Muscle layer of colon (tissue), 2 donors: Measurements from ENCODE around the gene CACNA1G.

ENCODE experiments used
- H3K27ac ChIP-seq: one replicate; pipeline ENCODE4 v1.7.0; 2013; ENCODE audit warnings: low read depth, mild to moderate bottlenecking, low read length, moderate library complexity
- H3K27me3 ChIP-seq, 2 donors: one replicate each; pipeline ENCODE4 v1.7.0; 2013; ENCODE audit warnings: low read length in 2 of 2, mild to moderate bottlenecking in 2 of 2; ENCODE audit not compliant: insufficient read depth in 2 of 2, control insufficient read depth in 1 of 2
- H3K36me3 ChIP-seq: one replicate; pipeline ENCODE4 v1.7.0; 2013; ENCODE audit warnings: mild to moderate bottlenecking, low read length; ENCODE audit not compliant: insufficient read depth
- H3K4me1 ChIP-seq: one replicate; pipeline ENCODE4 v1.7.0; 2013; ENCODE audit warnings: mild to moderate bottlenecking, low read length; ENCODE audit not compliant: insufficient read depth
- H3K4me3 ChIP-seq, 2 donors: one replicate each; pipeline ENCODE4 v1.7.0; 2013; ENCODE audit warnings: low read length in 2 of 2, low read depth in 1 of 2, mild to moderate bottlenecking in 1 of 2, moderate library complexity in 1 of 2
- H3K9ac ChIP-seq: one replicate; pipeline ENCODE4 v1.7.0; 2013; ENCODE audit warnings: low read length
- H3K9me3 ChIP-seq: one replicate; pipeline ENCODE4 v1.7.0; 2013; ENCODE audit warnings: mild to moderate bottlenecking, low read length
- donor health status: abdominal sarcoma.
- donor health status: Adenocarcinoma of cecum.

CACNA1G gene

DNA sequence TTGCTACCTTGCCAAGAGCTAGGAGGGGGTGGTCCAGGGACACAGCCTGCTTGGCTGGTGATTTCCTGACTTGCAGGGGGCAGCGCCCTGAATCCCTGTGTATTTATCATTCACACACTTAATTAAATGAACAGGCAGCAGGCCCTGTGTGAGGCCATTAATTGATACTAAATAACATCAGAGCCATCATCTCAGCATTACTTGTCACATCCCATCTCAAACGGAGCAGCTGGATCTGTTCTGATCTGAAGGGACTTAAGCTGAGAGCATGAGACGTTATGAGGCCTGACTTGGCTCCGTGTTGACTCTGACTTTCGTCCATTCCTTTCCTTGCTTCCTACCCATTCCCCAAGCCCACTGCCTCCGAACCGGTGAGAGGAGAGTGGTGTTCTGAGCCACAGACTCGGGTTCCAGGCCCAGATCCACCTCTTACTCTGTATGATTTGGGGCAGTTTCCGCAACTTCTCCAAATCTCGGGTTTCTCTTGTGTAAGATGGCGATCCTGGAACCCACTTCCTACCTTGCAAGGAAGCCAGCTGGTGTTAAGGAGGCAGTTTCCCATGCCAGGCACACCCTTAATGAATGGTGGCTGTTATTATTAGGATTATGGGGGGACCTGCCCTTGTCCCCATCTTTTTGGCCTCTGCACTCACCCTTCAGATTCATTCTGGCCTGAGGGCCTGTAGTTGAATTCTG lies 33.8 kb downstream of the CACNA1G start:
- Histone ChIP-seq H3K27ac (no peak overlapping the region), H3K36me3 (no peaks in the 10 kb centered on the region), H3K4me1 (peaks cover 5% of the 10 kb centered on the region), H3K27me3 (no peaks in the 10 kb centered on the region), H3K9ac (no peak overlapping the region), H3K4me3 (no peak overlapping the region), H3K9me3 (no peaks in the 10 kb centered on the region)

DNA sequence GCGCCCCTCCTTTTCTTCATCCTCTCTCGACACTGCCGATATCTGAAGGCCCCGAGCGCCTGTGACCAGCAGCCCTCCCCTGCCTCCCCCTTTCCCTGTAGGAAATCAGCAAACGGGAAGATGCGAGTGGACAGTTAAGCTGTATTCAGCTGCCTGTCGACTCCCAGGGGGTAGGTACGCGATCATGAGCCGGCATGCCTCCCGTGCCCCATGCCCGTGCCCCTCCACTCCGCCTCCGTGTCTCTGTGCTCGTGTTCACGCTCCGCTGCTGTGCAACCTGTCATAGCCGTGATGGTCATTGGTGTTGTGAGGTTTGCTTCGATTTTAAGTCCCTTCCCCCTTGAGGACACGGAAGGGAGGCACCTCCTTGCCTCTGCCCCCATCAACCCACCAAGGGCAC lies 34.4 kb downstream of the CACNA1G start:
- no peaks in the 10 kb centered on the region for H3K27me3 ChIP-seq
- H3K9me3 ChIP-seq = no peaks in the 10 kb centered on the region
- H3K9ac ChIP-seq = no peak overlapping the region
- H3K27ac ChIP-seq = no peak overlapping the region
- no peaks in the 10 kb centered on the region for H3K4me1 ChIP-seq
- no peak overlapping the region for H3K4me3 ChIP-seq
- H3K36me3 ChIP-seq = no peaks in the 10 kb centered on the region

DNA sequence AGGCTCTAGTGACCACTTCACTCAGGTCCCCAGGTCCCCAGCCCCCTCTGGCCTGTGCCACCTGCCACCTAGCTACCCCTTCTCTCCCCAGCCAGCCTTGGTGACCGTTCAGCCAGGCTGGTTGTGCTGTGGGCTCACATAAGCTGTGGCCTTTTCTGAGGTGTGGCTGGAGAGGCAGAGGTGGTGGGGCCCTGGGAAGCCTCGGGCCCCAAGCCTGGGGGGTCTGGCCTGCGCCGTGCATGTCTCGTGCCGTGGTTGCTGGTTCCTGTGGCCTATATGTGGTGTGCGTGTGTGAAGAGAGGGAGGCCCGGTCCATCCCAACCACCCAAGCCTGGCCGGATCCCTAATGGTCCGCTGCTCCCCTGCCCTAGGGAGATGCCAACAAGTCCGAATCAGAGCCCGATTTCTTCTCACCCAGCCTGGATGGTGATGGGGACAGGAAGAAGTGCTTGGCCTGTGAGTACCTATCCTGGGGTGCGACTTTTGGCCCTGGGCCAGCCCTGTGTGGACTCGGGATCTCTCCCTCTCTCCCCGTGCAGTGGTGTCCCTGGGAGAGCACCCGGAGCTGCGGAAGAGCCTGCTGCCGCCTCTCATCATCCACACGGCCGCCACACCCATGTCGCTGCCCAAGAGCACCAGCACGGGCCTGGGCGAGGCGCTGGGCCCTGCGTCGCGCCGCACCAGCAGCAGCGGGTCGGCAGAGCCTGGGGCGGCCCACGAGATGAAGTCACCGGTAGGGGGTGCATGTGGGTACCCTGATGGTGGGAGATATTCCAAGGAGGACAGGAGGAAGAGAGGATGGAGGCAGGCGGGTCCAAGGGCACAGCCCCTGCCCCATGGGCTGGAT lies 35.9 kb downstream of the CACNA1G start:
- no peaks in the 10 kb centered on the region for H3K9me3 ChIP-seq
- no peaks in the 10 kb centered on the region for H3K4me1 ChIP-seq
- no peak overlapping the region for H3K27ac ChIP-seq
- no peak overlapping the region for H3K9ac ChIP-seq
- H3K4me3 ChIP-seq = no peak overlapping the region
- no peaks in the 10 kb centered on the region for H3K27me3 ChIP-seq
- H3K36me3 ChIP-seq = no peaks in the 10 kb centered on the region

GRCh38 chr17:50598487-50598886 lies 38.0 kb downstream of the CACNA1G start:
- Histone ChIP-seq H3K4me1 (no peaks in the 10 kb centered on the region), H3K27ac (no peak overlapping the region), H3K9me3 (no peaks in the 10 kb centered on the region), H3K9ac (no peak overlapping the region), H3K27me3 (no peaks in the 10 kb centered on the region), H3K4me3 (no peak overlapping the region), H3K36me3 (no peaks in the 10 kb centered on the region)

DNA sequence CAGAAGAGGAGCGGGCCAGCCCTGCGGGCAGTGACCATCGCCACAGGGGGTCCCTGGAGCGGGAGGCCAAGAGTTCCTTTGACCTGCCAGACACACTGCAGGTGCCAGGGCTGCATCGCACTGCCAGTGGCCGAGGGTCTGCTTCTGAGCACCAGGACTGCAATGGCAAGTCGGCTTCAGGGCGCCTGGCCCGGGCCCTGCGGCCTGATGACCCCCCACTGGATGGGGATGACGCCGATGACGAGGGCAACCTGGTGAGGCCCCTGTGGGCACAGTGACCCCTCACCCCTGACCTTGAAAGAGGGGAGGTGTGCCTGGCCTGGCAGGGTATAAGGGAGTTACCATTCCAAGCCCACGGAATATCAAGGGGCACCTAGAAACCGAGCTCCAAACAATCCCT lies 39.1 kb downstream of the CACNA1G start:
- H3K36me3 ChIP-seq = no peaks in the 10 kb centered on the region
- H3K27me3 ChIP-seq = no peaks in the 10 kb centered on the region
- H3K9me3 ChIP-seq = no peaks in the 10 kb centered on the region
- H3K4me1 ChIP-seq = peaks cover 6% of the 10 kb centered on the region
- H3K27ac ChIP-seq = no peak overlapping the region
- H3K4me3 ChIP-seq = no peak overlapping the region
- no peak overlapping the region for H3K9ac ChIP-seq

GRCh38 chr17:50601823-50602375 lies 41.4 kb downstream of the CACNA1G start:
- Histone ChIP-seq H3K27me3 (no peaks in the 10 kb centered on the region), H3K4me1 (peaks cover 14% of the 10 kb centered on the region)

DNA sequence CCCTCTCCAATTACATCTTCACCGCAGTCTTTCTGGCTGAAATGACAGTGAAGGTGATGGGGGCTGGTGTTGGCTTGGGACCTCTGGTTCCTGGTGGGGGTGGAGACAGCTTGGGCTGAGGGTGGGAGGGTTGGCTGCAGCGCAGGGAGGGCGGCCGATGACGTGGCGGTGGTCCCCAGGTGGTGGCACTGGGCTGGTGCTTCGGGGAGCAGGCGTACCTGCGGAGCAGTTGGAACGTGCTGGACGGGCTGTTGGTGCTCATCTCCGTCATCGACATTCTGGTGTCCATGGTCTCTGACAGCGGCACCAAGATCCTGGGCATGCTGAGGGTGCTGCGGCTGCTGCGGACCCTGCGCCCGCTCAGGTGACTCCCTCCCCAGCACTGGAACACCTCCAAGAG lies 42.3 kb downstream of the CACNA1G start:
- Histone ChIP-seq H3K27me3 (no peaks in the 10 kb centered on the region), H3K36me3 (no peaks in the 10 kb centered on the region), H3K4me1 (peaks cover 14% of the 10 kb centered on the region), H3K9me3 (no peaks in the 10 kb centered on the region), H3K27ac (no peak overlapping the region), H3K9ac (no peak overlapping the region), H3K4me3 (no peak overlapping the region)

More at GRCh38 chr17:50601823-50602375, 41.4 kb downstream of the CACNA1G start:
- no peaks in the 10 kb centered on the region for H3K36me3 ChIP-seq
- no peak overlapping the region for H3K27ac ChIP-seq
- H3K9me3 ChIP-seq = no peaks in the 10 kb centered on the region
- no peak overlapping the region for H3K9ac ChIP-seq
- H3K4me3 ChIP-seq = no peak overlapping the region

DNA sequence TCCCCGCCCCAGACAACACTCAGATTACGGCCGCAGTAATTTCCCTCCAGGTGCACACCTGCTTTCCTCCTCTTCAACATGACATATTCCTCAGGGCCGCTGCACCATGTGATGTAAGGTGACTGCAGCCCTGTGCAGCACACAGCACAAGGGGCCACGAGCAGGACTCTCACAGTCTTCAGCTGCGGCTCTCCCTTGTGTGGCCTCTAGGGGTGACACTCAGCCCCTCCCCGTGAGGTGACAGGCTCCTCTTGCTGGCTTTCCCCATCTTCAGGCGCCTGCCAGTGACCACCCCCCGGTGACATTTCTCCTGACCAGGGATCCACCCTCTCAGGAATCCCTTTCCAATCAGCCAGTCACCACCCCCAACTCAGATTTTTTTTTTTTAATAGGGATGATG lies 42.8 kb downstream of the CACNA1G start:
- Histone ChIP-seq H3K36me3 (no peaks in the 10 kb centered on the region), H3K4me3 (no peak overlapping the region), H3K27me3 (no peaks in the 10 kb centered on the region), H3K27ac (no peak overlapping the region), H3K9me3 (no peaks in the 10 kb centered on the region), H3K4me1 (peaks cover 14% of the 10 kb centered on the region), H3K9ac (no peak overlapping the region)

GRCh38 chr17:50604513-50604912 lies 44.0 kb downstream of the CACNA1G start:
- no peaks in the 10 kb centered on the region for H3K27me3 ChIP-seq
- H3K9ac ChIP-seq = no peak overlapping the region
- H3K36me3 ChIP-seq = no peaks in the 10 kb centered on the region
- no peak overlapping the region for H3K27ac ChIP-seq
- H3K4me3 ChIP-seq = no peak overlapping the region
- no peaks in the 10 kb centered on the region for H3K9me3 ChIP-seq
- peaks cover 14% of the 10 kb centered on the region for H3K4me1 ChIP-seq

DNA sequence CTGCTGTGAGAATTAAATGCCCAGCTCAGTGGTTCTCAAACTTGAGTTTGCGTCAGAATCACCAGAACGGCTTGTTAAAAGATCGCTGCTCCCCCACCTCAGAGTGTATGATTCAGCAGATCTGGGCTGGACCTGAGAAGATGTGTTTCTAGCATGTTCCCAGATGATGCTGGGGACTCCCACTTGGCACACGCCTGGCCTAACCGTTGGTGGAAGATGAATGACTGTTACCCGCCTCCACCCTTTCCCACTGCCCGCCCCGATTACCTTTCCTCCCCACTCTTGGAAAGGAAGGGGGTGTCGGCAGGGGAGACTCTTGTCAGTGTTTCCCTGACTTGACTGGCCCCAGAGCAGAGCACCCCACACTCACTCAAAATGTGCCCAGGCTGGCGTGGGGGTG lies 44.9 kb downstream of the CACNA1G start:
- H3K4me1 ChIP-seq = peaks cover 14% of the 10 kb centered on the region
- H3K9ac ChIP-seq = no peak overlapping the region
- H3K36me3 ChIP-seq = no peaks in the 10 kb centered on the region
- H3K27ac ChIP-seq = no peak overlapping the region
- no peaks in the 10 kb centered on the region for H3K9me3 ChIP-seq
- peaks cover 0 to 6% of the 10 kb centered on the region in 2 donors for H3K27me3 ChIP-seq
- no peak overlapping the region for H3K4me3 ChIP-seq

- H3K9me3 ChIP-seq = no peaks in the 10 kb centered on the region
- no peak overlapping the region for H3K27ac ChIP-seq
- H3K36me3 ChIP-seq = no peaks in the 10 kb centered on the region
- no peak overlapping the region for H3K4me3 ChIP-seq
- H3K4me1 ChIP-seq = peaks cover 14% of the 10 kb centered on the region
- peaks cover 0 to 6% of the 10 kb centered on the region in 2 donors for H3K27me3 ChIP-seq
- no peak overlapping the region for H3K9ac ChIP-seq
Observed at GRCh38 chr17:50607522-50608175, 47.1 kb downstream of the CACNA1G start.
